Activated CD8-positive, alpha-beta T cell treated with anti-CD3 and anti-CD28 coated beads for 36 hours (primary cell): Measurements from ENCODE around the gene CPE. TPM values are rescaled to one million over a fixed set of nuclear protein-coding genes. Genes with fewer than 3 reads are reported as not detected.

Experiments
- ATAC-seq: fragments of 200-7000 bp; cut with Tn5 transposase; one replicate; pipeline ENCODE4 v1.10.0; 2021; ENCODE audit warnings: mild to moderate bottlenecking, moderate library complexity
- CTCF ChIA-PET: fragments of 350-600 bp; sonication (Branson Sonifier 250); formaldehyde crosslinking; loops from one replicate; lab custom pipeline; 2021; ENCODE audit warnings: antibody characterized with exemption; lab: Charles Lee
- POLR2A ChIA-PET: fragments of 350-600 bp; sonication (Branson Sonifier 250); formaldehyde crosslinking; loops from one replicate; lab custom pipeline; 2021; ENCODE audit warnings: antibody characterized with exemption; lab: Charles Lee
- DNase-seq: peaks from one replicate; pipeline ENCODE4 v3.0.0-alpha.2; 2020
- H3K27ac Mint-ChIP-seq: one replicate; pipeline ENCODE4 v1.8.0; 2021; ENCODE audit warnings: mild to moderate bottlenecking, mixed read lengths
- H3K27me3 Mint-ChIP-seq: one replicate; pipeline ENCODE4 v1.8.0; 2021; ENCODE audit warnings: mixed read lengths
- H3K36me3 Mint-ChIP-seq: one replicate; pipeline ENCODE4 v1.8.0; 2021; ENCODE audit warnings: low read depth, mixed read lengths
- H3K4me1 Mint-ChIP-seq: one replicate; pipeline ENCODE4 v1.8.0; 2021; ENCODE audit warnings: low read depth, mixed read lengths
- H3K4me3 Mint-ChIP-seq: one replicate; pipeline ENCODE4 v1.8.0; 2021; ENCODE audit warnings: mild to moderate bottlenecking, moderate library complexity, mixed read lengths
- H3K9me3 Mint-ChIP-seq: one replicate; pipeline ENCODE4 v1.8.0; 2021; ENCODE audit warnings: mixed read lengths
- CTCF ChIP-seq: fragments of 200-600 bp; IDR thresholded peaks from one replicate; pipeline ENCODE4 v1.8.0; 2022; ENCODE audit warnings: antibody characterized with exemption, mild to moderate bottlenecking
- intact Hi-C: fragments of 100-400 bp; cut with micrococcal nuclease; formaldehyde crosslinking; loops from one replicate; pipeline ENCODE4 v1.10.0; 2022
- total RNA-seq, 2 experiments: library from RNA; stranded (reverse); gene quantifications; one replicate each; pipeline ENCODE4 v1.2.3, GENCODE V29; 2021

The CPE gene
- total RNA-seq, 2 experiments from 2014 or later = not detected

GRCh38 chr4:165394275-165394674 is 15.5 kb downstream of the CPE start:
- ATAC-seq (no peak), DNase-seq (no peak)
- H3K4me1 Mint-ChIP-seq = no peaks in the 10 kb centered on the region
- ChIA-PET CTCF (no interaction called here), POLR2A (no interaction called here)
- peaks cover 1% of the 10 kb centered on the region for H3K27me3 Mint-ChIP-seq
- H3K9me3 Mint-ChIP-seq = no peaks in the 10 kb centered on the region
- H3K27ac Mint-ChIP-seq = no peak overlapping the region
- TF ChIP-seq CTCF = no peak
- intact Hi-C loops = no loop called here
- H3K4me3 Mint-ChIP-seq = no peak overlapping the region
- H3K36me3 Mint-ChIP-seq = no peaks in the 10 kb centered on the region

DNA sequence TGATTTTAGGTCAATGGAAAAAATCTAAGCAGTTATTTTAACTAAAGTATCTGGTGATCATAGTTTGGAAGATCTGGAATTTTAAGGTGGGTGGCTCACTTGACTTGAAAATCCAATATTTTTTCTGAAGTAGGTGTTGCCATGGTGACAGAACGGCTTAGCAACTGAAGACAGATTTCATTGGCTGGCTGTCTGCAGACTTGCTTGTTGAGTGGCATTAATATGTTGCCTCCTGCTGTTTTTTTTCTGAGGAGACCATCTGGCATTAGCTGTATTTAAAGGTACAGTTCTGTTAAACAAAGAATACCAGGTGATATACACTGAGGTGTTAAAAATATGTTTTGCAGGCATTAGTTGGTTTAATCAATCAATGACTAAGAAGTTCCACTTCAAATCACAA is 19.8 kb downstream of the CPE start:
- Mint-ChIP-seq H3K27ac (no peak overlapping the region), H3K36me3 (no peaks in the 10 kb centered on the region), H3K4me3 (no peak overlapping the region), H3K4me1 (no peaks in the 10 kb centered on the region), H3K9me3 (no peaks in the 10 kb centered on the region), H3K27me3 (peaks cover 1% of the 10 kb centered on the region)
- DNase-seq (no peak), ATAC-seq (no peak)
- intact Hi-C loops = no loop called here
- no peak for TF ChIP-seq CTCF
- ChIA-PET POLR2A (no interaction called here), CTCF (no interaction called here)

DNA sequence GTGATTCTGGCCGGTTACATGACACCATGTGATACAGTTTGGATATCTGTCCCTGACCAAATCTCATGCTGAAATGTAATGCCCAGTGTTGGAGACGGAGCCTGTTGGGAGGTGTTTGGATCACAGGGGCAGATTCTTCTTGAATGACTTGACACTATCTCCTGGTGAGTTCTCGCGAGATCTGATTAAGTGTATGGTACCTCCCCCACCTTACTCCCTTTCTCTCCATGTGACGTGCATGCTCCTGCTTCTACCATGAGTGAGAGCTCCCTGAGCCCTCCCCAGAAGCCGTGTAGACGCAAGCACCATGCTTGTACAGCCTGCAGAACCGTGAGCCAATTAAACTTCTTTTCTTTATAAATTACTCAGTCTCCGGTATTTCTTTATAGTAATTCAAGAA is 23.6 kb downstream of the CPE start:
- ATAC-seq = no peak
- no peaks in the 10 kb centered on the region for H3K36me3 Mint-ChIP-seq

DNA sequence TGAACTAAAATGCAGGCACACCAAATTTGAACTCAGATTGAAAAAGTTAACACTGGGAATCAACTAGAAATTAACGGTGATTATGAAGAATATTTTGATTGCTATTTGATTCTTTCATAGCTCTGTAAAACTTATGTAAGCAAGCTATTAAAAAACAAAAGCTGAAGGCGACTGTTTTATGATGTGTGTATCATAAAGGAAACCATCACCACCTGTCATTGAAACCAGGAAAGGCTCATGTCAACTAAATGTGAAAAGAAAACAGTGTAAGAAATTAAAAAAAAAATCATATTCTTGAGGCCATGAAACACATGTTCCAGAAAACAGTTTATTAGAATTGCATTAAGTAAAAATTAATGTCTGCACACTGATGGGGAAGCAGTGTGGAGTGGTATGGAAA is 24.2 kb downstream of the CPE start:
- H3K27me3 Mint-ChIP-seq = no peaks in the 10 kb centered on the region
- H3K4me1 Mint-ChIP-seq = no peaks in the 10 kb centered on the region
- ChIA-PET POLR2A (no interaction called here), CTCF (interaction anchor here (1.1 to 1.4 kb wide), 2 partner anchors 19 to 272 kb away, joined by 3 to 4 read pairs; no protein-coding TSS in a partner anchor)
- no peak for DNase-seq
- intact Hi-C loops = no loop called here
- TF ChIP-seq CTCF = no peak
- no peaks in the 10 kb centered on the region for H3K9me3 Mint-ChIP-seq
- no peak overlapping the region for H3K4me3 Mint-ChIP-seq
- H3K27ac Mint-ChIP-seq = no peak overlapping the region
- no peak for ATAC-seq
- no peaks in the 10 kb centered on the region for H3K36me3 Mint-ChIP-seq

More for the DNA sequence above, 23.6 kb downstream of the CPE start:
- CTCF ChIA-PET = interaction anchor here (1.1 to 1.4 kb wide), 2 partner anchors 18 to 271 kb away, joined by 3 to 4 read pairs; no protein-coding TSS in a partner anchor
- intact Hi-C loops = no loop called here
- TF ChIP-seq CTCF = no peak
- Mint-ChIP-seq H3K27ac (no peak overlapping the region), H3K4me3 (no peak overlapping the region), H3K27me3 (peaks cover under 1% of the 10 kb centered on the region), H3K4me1 (no peaks in the 10 kb centered on the region), H3K9me3 (no peaks in the 10 kb centered on the region)
- POLR2A ChIA-PET = no interaction called here
- DNase-seq = no peak

- Mint-ChIP-seq H3K27ac (no peak overlapping the region), H3K4me3 (no peak overlapping the region), H3K9me3 (no peaks in the 10 kb centered on the region), H3K36me3 (no peaks in the 10 kb centered on the region), H3K4me1 (no peaks in the 10 kb centered on the region), H3K27me3 (no peaks in the 10 kb centered on the region)
- ChIA-PET POLR2A (no interaction called here), CTCF (interaction anchor here (0.6 to 1.1 kb wide), 2 partner anchors 20 to 280 kb away, joined by 3 to 4 read pairs; no protein-coding TSS in a partner anchor)
- intact Hi-C loops = no loop called here
- no peak for TF ChIP-seq CTCF
- ATAC-seq (no peak), DNase-seq (no peak)
Measured at GRCh38 chr4:165403637-165404036, 24.8 kb downstream of the CPE start.
